Measurements from ENCODE around the gene PTPRN2.

GRCh38 chr7:157729566-157729965 lies 858.1 kb downstream of the PTPRN2 start:
- TF ChIP-seq EZH2 (IDR thresholded peaks at IDR 0.05; ENCODE audit: low read depth) (no peak), CTCF (conservative IDR thresholded peaks at IDR 0.05) (no peak)

Measured in PC-9 (cell line).